ENCODE measurements around the gene CEP126. TPM values are rescaled to one million over a fixed set of nuclear protein-coding genes. Genes with fewer than 3 reads are reported as not detected.

The CEP126 gene
- total RNA-seq, 1 donor from 2014 or later = 2.1 TPM

DNA sequence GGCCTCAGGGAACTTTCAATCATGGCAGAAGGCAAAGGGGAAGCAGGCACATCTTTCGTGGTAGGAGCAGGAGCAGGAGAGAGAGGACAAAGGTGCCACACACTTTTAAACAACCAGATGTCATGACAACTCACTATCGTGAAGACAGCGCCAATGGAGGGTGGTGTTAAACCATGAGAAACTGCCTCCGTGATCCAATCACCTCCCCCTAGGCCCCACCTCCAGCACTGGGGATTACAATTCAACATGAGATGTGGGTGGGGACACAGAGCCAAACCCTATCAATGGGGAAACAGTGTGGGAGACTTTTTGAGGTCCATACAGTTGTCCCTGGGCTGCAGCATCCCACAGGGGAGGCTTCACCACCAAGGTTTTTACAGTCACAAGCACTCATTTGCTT, 90.5 kb downstream of the CEP126 start:
- no peaks in the 10 kb centered on the region for H3K27me3 Mint-ChIP-seq (ENCODE audit: low read depth, unreplicated experiment)
- no peak overlapping the region for H3K9ac ChIP-seq (ENCODE audit: low read length)
- FAIRE-seq = no peak
- peaks cover 9% of the 10 kb centered on the region for H3K4me1 ChIP-seq (ENCODE audit: insufficient read depth, low read length)
- H3K79me2 ChIP-seq (ENCODE audit: insufficient read depth, low read length) = no peaks in the 10 kb centered on the region
- no peaks in the 10 kb centered on the region for H3K27me3 ChIP-seq (ENCODE audit: insufficient read depth, low read length)
- H3K36me3 Mint-ChIP-seq (ENCODE audit: low read depth, unreplicated experiment) = no peaks in the 10 kb centered on the region
- no peaks in the 10 kb centered on the region for H4K20me1 ChIP-seq (ENCODE audit: insufficient read depth, low read length)
- H3K4me2 ChIP-seq (ENCODE audit: low read length) = no peak overlapping the region
- no peak overlapping the region for H3K27ac Mint-ChIP-seq (ENCODE audit: unreplicated experiment)
- no peak overlapping the region for H3K4me3 Mint-ChIP-seq (ENCODE audit: unreplicated experiment)
- H3K36me3 ChIP-seq (ENCODE audit: insufficient read depth, low read length) = no peaks in the 10 kb centered on the region
- no peak overlapping the region for H3K27ac ChIP-seq (ENCODE audit: low read depth, low read length)
- no peak overlapping the region for H2AFZ ChIP-seq (ENCODE audit: low read depth, low read length)
- no peak overlapping the region for H3K4me3 ChIP-seq (ENCODE audit: insufficient read depth, low read depth, low read length)
- H3K9me3 Mint-ChIP-seq (ENCODE audit: unreplicated experiment) = no peaks in the 10 kb centered on the region
- H3K9me3 ChIP-seq (ENCODE audit: insufficient read depth, low read depth, low read length) = no peaks in the 10 kb centered on the region
- DNase-seq (ENCODE audit: low read depth) = no peak
- H3K4me1 Mint-ChIP-seq (ENCODE audit: low read depth, unreplicated experiment) = peaks cover 7% of the 10 kb centered on the region
- TF ChIP-seq, protein P1, sequence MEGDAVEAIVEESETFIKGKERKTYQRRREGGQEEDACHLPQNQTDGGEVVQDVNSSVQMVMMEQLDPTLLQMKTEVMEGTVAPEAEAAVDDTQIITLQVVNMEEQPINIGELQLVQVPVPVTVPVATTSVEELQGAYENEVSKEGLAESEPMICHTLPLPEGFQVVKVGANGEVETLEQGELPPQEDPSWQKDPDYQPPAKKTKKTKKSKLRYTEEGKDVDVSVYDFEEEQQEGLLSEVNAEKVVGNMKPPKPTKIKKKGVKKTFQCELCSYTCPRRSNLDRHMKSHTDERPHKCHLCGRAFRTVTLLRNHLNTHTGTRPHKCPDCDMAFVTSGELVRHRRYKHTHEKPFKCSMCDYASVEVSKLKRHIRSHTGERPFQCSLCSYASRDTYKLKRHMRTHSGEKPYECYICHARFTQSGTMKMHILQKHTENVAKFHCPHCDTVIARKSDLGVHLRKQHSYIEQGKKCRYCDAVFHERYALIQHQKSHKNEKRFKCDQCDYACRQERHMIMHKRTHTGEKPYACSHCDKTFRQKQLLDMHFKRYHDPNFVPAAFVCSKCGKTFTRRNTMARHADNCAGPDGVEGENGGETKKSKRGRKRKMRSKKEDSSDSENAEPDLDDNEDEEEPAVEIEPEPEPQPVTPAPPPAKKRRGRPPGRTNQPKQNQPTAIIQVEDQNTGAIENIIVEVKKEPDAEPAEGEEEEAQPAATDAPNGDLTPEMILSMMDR (IDR thresholded peaks at IDR 0.05; ENCODE audit: insufficient read depth, low read depth, low read length) = no peak
- no peak for TF ChIP-seq EZH2 (IDR thresholded peaks at IDR 0.05; ENCODE audit: insufficient read depth, low read length)

DNA sequence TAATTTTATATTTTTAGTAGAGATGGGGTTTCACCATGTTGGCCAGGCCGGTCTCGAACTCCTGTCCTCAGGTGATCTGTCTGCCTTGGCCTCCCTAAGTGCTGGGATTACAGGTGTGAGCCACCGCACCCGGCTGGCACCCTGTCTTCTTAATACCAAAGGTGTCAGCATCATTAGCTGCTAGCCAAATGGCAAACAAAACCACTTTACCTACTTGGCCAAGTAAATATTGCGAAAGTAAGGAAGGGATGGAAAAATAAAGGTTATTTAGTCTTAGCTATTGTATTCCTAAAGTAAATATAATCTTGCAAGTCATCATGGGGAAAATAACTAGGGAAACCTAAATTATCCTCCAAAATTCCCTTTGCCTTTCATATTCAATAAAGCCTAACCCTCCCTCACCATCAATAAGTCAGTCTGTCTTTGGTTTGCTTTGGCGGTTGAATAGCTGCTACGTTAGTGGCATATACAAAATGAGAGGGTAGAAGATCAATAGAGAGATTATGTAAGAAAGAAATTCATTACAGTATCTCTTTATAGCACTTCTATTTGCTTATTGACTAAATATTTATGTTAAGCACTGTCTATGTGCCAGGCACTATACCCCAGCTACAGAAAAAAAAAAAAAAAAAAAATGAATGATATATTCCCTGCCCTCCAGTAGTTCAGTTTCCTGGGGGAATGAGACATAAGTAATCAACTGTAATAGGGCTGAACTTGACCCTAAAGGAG, 92.2 kb downstream of the CEP126 start:
- Mint-ChIP-seq H3K27me3 (ENCODE audit: low read depth, unreplicated experiment) (no peaks in the 10 kb centered on the region), H3K36me3 (ENCODE audit: low read depth, unreplicated experiment) (no peaks in the 10 kb centered on the region), H3K9me3 (ENCODE audit: unreplicated experiment) (no peaks in the 10 kb centered on the region), H3K27ac (ENCODE audit: unreplicated experiment) (no peak overlapping the region), H3K4me3 (ENCODE audit: unreplicated experiment) (no peak overlapping the region), H3K4me1 (ENCODE audit: low read depth, unreplicated experiment) (peaks cover 16% of the 10 kb centered on the region)
- DNase-seq (ENCODE audit: low read depth) (no peak), FAIRE-seq (no peak)
- Histone ChIP-seq H3K4me3 (ENCODE audit: insufficient read depth, low read depth, low read length) (no peak overlapping the region), H3K27ac (ENCODE audit: low read depth, low read length) (no peak overlapping the region), H3K4me1 (ENCODE audit: insufficient read depth, low read length) (peaks cover 21% of the 10 kb centered on the region), H4K20me1 (ENCODE audit: insufficient read depth, low read length) (no peaks in the 10 kb centered on the region), H3K9me3 (ENCODE audit: insufficient read depth, low read depth, low read length) (no peaks in the 10 kb centered on the region), H3K4me2 (ENCODE audit: low read length) (no peak overlapping the region), H3K79me2 (ENCODE audit: insufficient read depth, low read length) (no peaks in the 10 kb centered on the region), H3K36me3 (ENCODE audit: insufficient read depth, low read length) (no peaks in the 10 kb centered on the region), H2AFZ (ENCODE audit: low read depth, low read length) (no peak overlapping the region), H3K27me3 (ENCODE audit: insufficient read depth, low read length) (no peaks in the 10 kb centered on the region), H3K9ac (ENCODE audit: low read length) (no peak overlapping the region)
- TF ChIP-seq EZH2 (IDR thresholded peaks at IDR 0.05; ENCODE audit: insufficient read depth, low read length) = no peak
- TF ChIP-seq, protein P1 (IDR thresholded peaks at IDR 0.05; ENCODE audit: insufficient read depth, low read depth, low read length) = no peak

All from astrocyte (in vitro differentiated cells and primary cell).